Caco-2 (cell line): Measurements from ENCODE around the gene CTIF. TPM values are rescaled to one million over a fixed set of nuclear protein-coding genes. Genes with fewer than 3 reads are reported as not detected.

Experiments used
- BruUV-seq: library from RNA; stranded (reverse); fragments of 400-500 nt; replicated peaks from 2 replicates; lab custom pipeline; 2021; lab: Mats Ljungman, UMichigan
- CTCF ChIA-PET: fragments of 300-600 bp; sonication (Branson Sonifier 250); formaldehyde crosslinking; loops from one replicate; lab custom pipeline; 2022; ENCODE audit warnings: antibody characterized with exemption; lab: Charles Lee
- POLR2A ChIA-PET: fragments of 300-600 bp; sonication (Branson Sonifier 250); formaldehyde crosslinking; loops from one replicate; lab custom pipeline; 2022; ENCODE audit warnings: antibody characterized with exemption; lab: Charles Lee
- DNase-seq, 2 experiments: peaks; one replicate each; pipeline versions ENCODE4 v3.0.0 to v3.0.0-alpha.2; 2020 to 2022
- H3K27me3 ChIP-seq: replicated peaks from 2 replicates; pipeline ENCODE4 v1.6.0; 2011; ENCODE audit warnings: low read length; ENCODE audit not compliant: control insufficient read depth, insufficient read depth
- H3K36me3 ChIP-seq: 2 replicates; pipeline ENCODE4 v1.5.1; 2011; ENCODE audit warnings: low read length; ENCODE audit not compliant: control insufficient read depth, insufficient read depth
- H3K4me1 ChIP-seq: fragments of 250-450 bp; sonication (Bioruptor Pico); 2 replicates; pipeline ENCODE4 v1.5.1; 2020; ENCODE audit warnings: mild to moderate bottlenecking
- H3K4me3 ChIP-seq: 2 replicates; pipeline ENCODE4 v1.5.1; 2011; ENCODE audit warnings: low read depth, mild to moderate bottlenecking, control low read depth, low read length
- H3K9me3 ChIP-seq: fragments of 250-450 bp; sonication (Bioruptor Pico); 2 replicates; pipeline ENCODE4 v1.5.1; 2020; ENCODE audit warnings: mild to moderate bottlenecking, moderate library complexity
- H3K27ac Mint-ChIP-seq: one replicate; pipeline ENCODE4 v1.8.0; 2022; ENCODE audit warnings: mixed read lengths; ENCODE audit not compliant: unreplicated experiment
- H3K27me3 Mint-ChIP-seq: one replicate; pipeline ENCODE4 v1.8.0; 2022; ENCODE audit warnings: mixed read lengths; ENCODE audit not compliant: insufficient read depth, unreplicated experiment
- H3K36me3 Mint-ChIP-seq: one replicate; pipeline ENCODE4 v1.8.0; 2022; ENCODE audit warnings: mild to moderate bottlenecking, mixed read lengths; ENCODE audit not compliant: insufficient read depth, unreplicated experiment
- H3K4me1 Mint-ChIP-seq: one replicate; pipeline ENCODE4 v1.8.0; 2022; ENCODE audit warnings: low read depth, mixed read lengths; ENCODE audit not compliant: unreplicated experiment
- H3K4me3 Mint-ChIP-seq: one replicate; pipeline ENCODE4 v1.8.0; 2022; ENCODE audit warnings: mild to moderate bottlenecking, moderate library complexity, mixed read lengths; ENCODE audit not compliant: unreplicated experiment
- H3K9me3 Mint-ChIP-seq: one replicate; pipeline ENCODE4 v1.8.0; 2022; ENCODE audit warnings: mixed read lengths; ENCODE audit not compliant: unreplicated experiment
- intact Hi-C: fragments of 100-400 bp; cut with micrococcal nuclease; formaldehyde crosslinking; loops from one replicate; pipeline ENCODE4 v1.10.0; 2022; ENCODE audit not compliant: unreplicated experiment
- total RNA-seq: library from RNA; stranded (reverse); gene quantifications from 2 replicates; pipeline ENCODE4 v1.2.3, GENCODE V29; 2022
- TF ChIP-seq, protein P1 (sequence below), 2 experiments: fragments of 200-600 bp in 1 of 2; IDR thresholded peaks; 1 replicate in 1 of 2; 2 replicates in 1 of 2; pipeline versions ENCODE4 v1.5.1 to v1.8.0; 2011 to 2022; ENCODE audit warnings: antibody characterized with exemption in 1 of 2, control low read depth in 1 of 2, inconsistent platforms in 1 of 2, low read depth in 1 of 2, low read length in 1 of 2, mild to moderate bottlenecking in 1 of 2, moderate library complexity in 1 of 2; ENCODE audit not compliant: insufficient read depth in 1 of 2, severe bottlenecking in 1 of 2, unreplicated experiment in 1 of 2

Gene CTIF
- total RNA-seq, 1 experiment from 2014 or later: 19.9 TPM

DNA sequence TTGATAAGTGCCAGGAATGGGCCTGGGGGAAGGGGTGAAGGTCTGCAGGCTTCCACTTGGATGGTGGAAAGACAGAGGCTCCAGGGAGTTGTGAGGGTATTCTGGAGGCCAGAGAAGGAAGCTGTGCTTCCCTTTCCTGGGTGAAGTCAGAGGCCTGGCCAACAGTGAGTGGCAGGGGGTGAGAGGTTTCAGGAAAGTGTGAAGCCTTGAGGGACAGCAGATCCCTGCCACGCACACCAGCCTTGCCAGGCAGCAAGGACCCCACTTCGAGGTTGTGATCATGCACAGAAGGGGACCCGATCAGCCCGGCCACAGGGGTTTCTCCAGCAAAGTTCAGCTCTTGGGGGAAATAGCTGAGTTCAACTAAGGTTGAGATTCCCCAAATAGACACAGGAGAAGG, 345.5 kb downstream of the CTIF start:
- H3K27ac Mint-ChIP-seq: peak overlapping the region; percentile 67
- intact Hi-C loops: no loop called here
- peaks cover 5% of the 10 kb centered on the region for H3K4me1 Mint-ChIP-seq
- TF ChIP-seq, protein P1, sequence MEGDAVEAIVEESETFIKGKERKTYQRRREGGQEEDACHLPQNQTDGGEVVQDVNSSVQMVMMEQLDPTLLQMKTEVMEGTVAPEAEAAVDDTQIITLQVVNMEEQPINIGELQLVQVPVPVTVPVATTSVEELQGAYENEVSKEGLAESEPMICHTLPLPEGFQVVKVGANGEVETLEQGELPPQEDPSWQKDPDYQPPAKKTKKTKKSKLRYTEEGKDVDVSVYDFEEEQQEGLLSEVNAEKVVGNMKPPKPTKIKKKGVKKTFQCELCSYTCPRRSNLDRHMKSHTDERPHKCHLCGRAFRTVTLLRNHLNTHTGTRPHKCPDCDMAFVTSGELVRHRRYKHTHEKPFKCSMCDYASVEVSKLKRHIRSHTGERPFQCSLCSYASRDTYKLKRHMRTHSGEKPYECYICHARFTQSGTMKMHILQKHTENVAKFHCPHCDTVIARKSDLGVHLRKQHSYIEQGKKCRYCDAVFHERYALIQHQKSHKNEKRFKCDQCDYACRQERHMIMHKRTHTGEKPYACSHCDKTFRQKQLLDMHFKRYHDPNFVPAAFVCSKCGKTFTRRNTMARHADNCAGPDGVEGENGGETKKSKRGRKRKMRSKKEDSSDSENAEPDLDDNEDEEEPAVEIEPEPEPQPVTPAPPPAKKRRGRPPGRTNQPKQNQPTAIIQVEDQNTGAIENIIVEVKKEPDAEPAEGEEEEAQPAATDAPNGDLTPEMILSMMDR (IDR thresholded peaks at IDR 0.05; ENCODE audit: insufficient read depth in 1 of 2, low read depth in 1 of 2, low read length in 1 of 2, severe bottlenecking in 1 of 2, unreplicated experiment in 1 of 2): no peak
- BruUV-seq: no TSS peak
- no peaks in the 10 kb centered on the region for H3K9me3 Mint-ChIP-seq
- no peaks in the 10 kb centered on the region for H3K4me1 ChIP-seq
- no peak for DNase-seq
- no peaks in the 10 kb centered on the region for H3K27me3 ChIP-seq
- H3K36me3 ChIP-seq: no peaks in the 10 kb centered on the region
- no peak overlapping the region for H3K4me3 ChIP-seq
- H3K4me3 Mint-ChIP-seq: no peak overlapping the region
- POLR2A ChIA-PET: no interaction called here
- H3K9me3 ChIP-seq: no peaks in the 10 kb centered on the region
- H3K27me3 Mint-ChIP-seq: no peaks in the 10 kb centered on the region
- CTCF ChIA-PET: no interaction called here
- no peaks in the 10 kb centered on the region for H3K36me3 Mint-ChIP-seq

DNA sequence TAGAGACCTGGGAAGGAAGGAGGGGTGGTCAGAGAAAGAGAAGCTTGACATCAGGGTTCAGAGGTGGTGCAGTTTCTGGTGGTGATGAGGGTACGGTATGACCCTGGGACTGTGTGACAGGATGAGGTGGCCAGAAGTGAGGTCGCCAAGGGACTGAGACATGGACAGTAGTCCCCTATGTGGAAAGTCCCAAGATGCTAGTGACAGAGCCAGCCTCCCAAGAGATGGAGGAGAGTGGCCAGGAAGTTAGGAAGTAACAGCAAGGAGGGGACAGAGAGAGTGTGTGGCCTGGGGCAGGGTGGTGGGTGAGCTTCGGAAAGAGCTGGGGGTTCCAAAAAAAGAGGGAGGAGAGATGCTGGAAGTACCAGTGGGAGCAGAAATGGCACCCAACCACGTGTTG, 345.9 kb downstream of the CTIF start:
- Mint-ChIP-seq H3K27ac (peak overlapping the region; percentile 67), H3K4me1 (peaks cover 5% of the 10 kb centered on the region), H3K27me3 (no peaks in the 10 kb centered on the region), H3K36me3 (no peaks in the 10 kb centered on the region), H3K4me3 (no peak overlapping the region), H3K9me3 (no peaks in the 10 kb centered on the region)
- H3K4me1 ChIP-seq: no peaks in the 10 kb centered on the region
- BruUV-seq: no TSS peak
- TF ChIP-seq, protein P1 (IDR thresholded peaks at IDR 0.05; ENCODE audit: insufficient read depth in 1 of 2, low read depth in 1 of 2, low read length in 1 of 2, severe bottlenecking in 1 of 2, unreplicated experiment in 1 of 2): no peak
- H3K27me3 ChIP-seq: no peaks in the 10 kb centered on the region
- H3K4me3 ChIP-seq: no peak overlapping the region
- ChIA-PET CTCF (no interaction called here), POLR2A (no interaction called here)
- no peaks in the 10 kb centered on the region for H3K9me3 ChIP-seq
- DNase-seq: no peak
- no peaks in the 10 kb centered on the region for H3K36me3 ChIP-seq
- intact Hi-C loops: no loop called here

DNA sequence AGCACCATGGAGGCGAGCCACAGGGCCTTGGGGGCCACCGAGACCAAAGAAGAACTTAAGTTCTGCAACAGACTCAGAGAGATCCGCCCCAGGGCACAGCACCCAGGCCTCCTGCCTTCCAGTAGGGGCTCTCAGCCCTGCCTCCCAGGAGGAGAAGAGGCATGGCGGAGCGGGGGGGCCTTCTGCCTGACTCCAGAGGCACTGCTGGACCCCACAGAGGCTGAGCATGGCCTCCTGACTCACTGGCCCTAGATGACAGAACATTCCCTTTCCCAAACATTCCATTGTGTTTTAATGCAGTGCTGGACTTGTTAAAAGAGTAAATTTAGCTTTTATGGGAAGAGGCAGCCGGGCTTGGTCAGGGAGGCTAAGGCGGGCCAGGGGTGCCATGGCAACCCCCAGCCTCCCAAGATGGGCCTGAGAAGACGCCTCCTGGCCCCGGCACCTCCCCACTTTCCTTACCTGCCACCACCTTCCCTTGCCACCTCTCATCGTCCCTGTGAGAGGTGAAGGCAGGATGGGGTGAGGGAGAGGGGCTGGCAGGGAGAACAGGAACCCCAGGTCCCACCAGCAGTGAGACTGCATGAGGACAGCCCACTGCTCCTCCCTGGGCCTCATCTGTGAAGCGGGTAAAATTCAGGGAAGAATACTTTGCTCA, 346.6 kb downstream of the CTIF start:
- Histone ChIP-seq H3K4me1 (no peaks in the 10 kb centered on the region), H3K36me3 (no peaks in the 10 kb centered on the region), H3K4me3 (no peak overlapping the region), H3K9me3 (no peaks in the 10 kb centered on the region), H3K27me3 (no peaks in the 10 kb centered on the region)
- intact Hi-C loops: no loop called here
- no peak for DNase-seq
- TF ChIP-seq, protein P1 (IDR thresholded peaks at IDR 0.05; ENCODE audit: insufficient read depth in 1 of 2, low read depth in 1 of 2, low read length in 1 of 2, severe bottlenecking in 1 of 2, unreplicated experiment in 1 of 2): no peak
- ChIA-PET CTCF (no interaction called here), POLR2A (no interaction called here)
- Mint-ChIP-seq H3K27me3 (no peaks in the 10 kb centered on the region), H3K27ac (no peak overlapping the region), H3K4me3 (no peak overlapping the region), H3K36me3 (no peaks in the 10 kb centered on the region), H3K9me3 (no peaks in the 10 kb centered on the region), H3K4me1 (peaks cover 5% of the 10 kb centered on the region)
- BruUV-seq: no TSS peak
